Measurements from ENCODE around the gene ASAP3.

Gene ASAP3

DNA sequence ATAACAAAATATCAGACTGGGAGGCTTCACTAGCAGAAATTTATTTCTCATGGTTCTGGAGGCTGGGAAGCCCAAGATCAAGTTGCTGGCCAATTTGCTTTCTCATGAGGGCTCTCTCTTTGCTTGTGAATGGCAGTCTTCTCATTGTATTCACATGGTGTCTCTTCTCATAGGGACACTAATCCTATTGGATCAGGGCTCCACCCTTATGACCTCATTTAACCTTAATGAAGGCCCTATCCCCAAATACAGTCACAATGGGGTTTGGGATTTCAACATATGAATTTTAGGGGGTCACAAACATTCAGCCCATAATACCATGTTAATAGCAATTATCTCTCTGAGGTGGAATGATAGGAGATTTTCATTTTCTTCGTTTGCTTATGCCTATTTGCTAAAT, 84.8 kb downstream of the ASAP3 start:
- Histone ChIP-seq H3K9me3 (ENCODE audit: control insufficient read depth, insufficient read depth, low read depth, low read length) (no peaks in the 10 kb centered on the region), H3K27ac (ENCODE audit: extremely low read depth, low read depth, low read length) (no peak overlapping the region), H3K36me3 (ENCODE audit: control insufficient read depth in 2 of 2, insufficient read depth in 1 of 2, low read length in 2 of 2) (no peaks in the 10 kb centered on the region), H3K4me3 (ENCODE audit: low read depth, low read length) (no peak overlapping the region), H3K4me1 (ENCODE audit: control insufficient read depth, insufficient read depth, low read length) (peaks cover 13% of the 10 kb centered on the region)
- ChIA-PET POLR2A (no interaction called here), CTCF (no interaction called here)
- TF ChIP-seq HOXC10 (CRISPR knock-in tag; IDR thresholded peaks at IDR 0.05) (no peak), ZNF24 (tag by site-specific recombination; IDR thresholded peaks at IDR 0.05) (no peak), ZNF274 (IDR thresholded peaks at IDR 0.05; ENCODE audit: low read length) (no peak), ZNF274 (tag by site-specific recombination; IDR thresholded peaks at IDR 0.05; ENCODE audit: borderline replicate concordance) (no peak), MYNN (tag by site-specific recombination; IDR thresholded peaks at IDR 0.05; ENCODE audit: borderline replicate concordance) (no peak), ZNF561 (tag by site-specific recombination; IDR thresholded peaks at IDR 0.05; ENCODE audit: borderline replicate concordance) (no peak), MZF1 (tag by site-specific recombination; IDR thresholded peaks at IDR 0.05; ENCODE audit: borderline replicate concordance) (no peak), HOXA7 (CRISPR knock-in tag; IDR thresholded peaks at IDR 0.05; ENCODE audit: borderline replicate concordance) (no peak), ZNF514 (tag by site-specific recombination; IDR thresholded peaks at IDR 0.05) (no peak), ZNF600 (tag by site-specific recombination; IDR thresholded peaks at IDR 0.05) (no peak), ZNF341 (tag by site-specific recombination; IDR thresholded peaks at IDR 0.05; ENCODE audit: low read depth) (no peak), ZNF19 (tag by site-specific recombination; IDR thresholded peaks at IDR 0.05; ENCODE audit: low read depth) (no peak), ZFP3 (tag by site-specific recombination; IDR thresholded peaks at IDR 0.05; ENCODE audit: low read depth) (no peak), SP2 (tag by site-specific recombination; IDR thresholded peaks at IDR 0.05) (no peak), PRDM1 (tag by site-specific recombination; IDR thresholded peaks at IDR 0.05) (no peak), ZNF558 (tag by site-specific recombination; IDR thresholded peaks at IDR 0.05) (no peak), ZNF140 (tag by site-specific recombination; IDR thresholded peaks at IDR 0.05) (no peak), ZNF2 (tag by site-specific recombination; IDR thresholded peaks at IDR 0.05) (no peak), EGR2 (tag by site-specific recombination; IDR thresholded peaks at IDR 0.05; ENCODE audit: low read depth) (no peak)
- TF ChIP-seq, protein P1, sequence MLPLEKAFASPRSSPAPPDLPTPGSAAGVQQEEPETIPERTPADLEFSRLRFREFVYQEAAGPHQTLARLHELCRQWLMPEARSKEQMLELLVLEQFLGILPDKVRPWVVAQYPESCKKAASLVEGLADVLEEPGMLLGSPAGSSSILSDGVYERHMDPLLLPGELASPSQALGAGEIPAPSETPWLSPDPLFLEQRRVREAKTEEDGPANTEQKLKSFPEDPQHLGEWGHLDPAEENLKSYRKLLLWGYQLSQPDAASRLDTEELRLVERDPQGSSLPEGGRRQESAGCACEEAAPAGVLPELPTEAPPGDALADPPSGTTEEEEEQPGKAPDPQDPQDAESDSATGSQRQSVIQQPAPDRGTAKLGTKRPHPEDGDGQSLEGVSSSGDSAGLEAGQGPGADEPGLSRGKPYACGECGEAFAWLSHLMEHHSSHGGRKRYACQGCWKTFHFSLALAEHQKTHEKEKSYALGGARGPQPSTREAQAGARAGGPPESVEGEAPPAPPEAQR (tag by site-specific recombination; IDR thresholded peaks at IDR 0.05), result no peak

DNA sequence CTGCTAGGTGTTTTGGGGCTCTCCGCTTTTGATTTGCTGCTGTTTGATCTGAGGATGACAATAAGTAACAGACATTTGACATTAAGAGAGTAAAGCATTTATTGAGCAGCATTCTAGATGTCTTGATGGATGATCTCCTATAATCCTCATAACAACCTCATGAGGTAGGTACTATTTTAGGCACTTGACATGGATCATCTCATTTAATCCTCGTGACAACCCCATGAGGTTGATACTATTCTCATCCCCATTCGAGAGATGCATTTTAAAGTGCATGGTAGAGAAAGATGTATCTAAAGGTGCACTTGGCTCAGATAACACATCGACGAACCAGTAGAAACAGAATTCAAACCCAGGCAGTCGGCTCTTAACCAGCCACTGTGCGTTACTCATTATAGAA, 86.1 kb downstream of the ASAP3 start:
- Histone ChIP-seq H3K36me3 (ENCODE audit: control insufficient read depth in 2 of 2, insufficient read depth in 1 of 2, low read length in 2 of 2) (no peaks in the 10 kb centered on the region), H3K4me3 (ENCODE audit: low read depth, low read length) (no peak overlapping the region), H3K9me3 (ENCODE audit: control insufficient read depth, insufficient read depth, low read depth, low read length) (no peaks in the 10 kb centered on the region), H3K27ac (ENCODE audit: extremely low read depth, low read depth, low read length) (no peak overlapping the region), H3K4me1 (ENCODE audit: control insufficient read depth, insufficient read depth, low read length) (peaks cover 8% of the 10 kb centered on the region)
- 0 out of 2 replicates have a peak, but pooled peaks have one; percentile 11 for TF ChIP-seq ZNF664 (tag by site-specific recombination; IDR thresholded peaks at IDR 0.05)
- TF ChIP-seq, protein P2, sequence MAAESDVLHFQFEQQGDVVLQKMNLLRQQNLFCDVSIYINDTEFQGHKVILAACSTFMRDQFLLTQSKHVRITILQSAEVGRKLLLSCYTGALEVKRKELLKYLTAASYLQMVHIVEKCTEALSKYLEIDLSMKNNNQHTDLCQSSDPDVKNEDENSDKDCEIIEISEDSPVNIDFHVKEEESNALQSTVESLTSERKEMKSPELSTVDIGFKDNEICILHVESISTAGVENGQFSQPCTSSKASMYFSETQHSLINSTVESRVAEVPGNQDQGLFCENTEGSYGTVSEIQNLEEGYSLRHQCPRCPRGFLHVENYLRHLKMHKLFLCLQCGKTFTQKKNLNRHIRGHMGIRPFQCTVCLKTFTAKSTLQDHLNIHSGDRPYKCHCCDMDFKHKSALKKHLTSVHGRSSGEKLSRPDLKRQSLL (tag by site-specific recombination; IDR thresholded peaks at IDR 0.05), result no peak
- no peak for TF ChIP-seq ZNF791 (tag by site-specific recombination; IDR thresholded peaks at IDR 0.05)
- TF ChIP-seq ZNF660 (tag by site-specific recombination; IDR thresholded peaks at IDR 0.05), result no peak
- TF ChIP-seq GFI1B (tag by site-specific recombination; IDR thresholded peaks at IDR 0.05), result no peak
- CTCF ChIA-PET, result no interaction called here
- POLR2A ChIA-PET, result no interaction called here
